Heart left ventricle (tissue), 16 donors: ENCODE measurements around the gene STAMBP. TPM values are rescaled to one million over a fixed set of nuclear protein-coding genes. Genes with fewer than 3 reads are reported as not detected.
A peak's percentile ranks its signal among the peaks of the same experiment; 100 is the strongest.

ENCODE experiments used
- ATAC-seq, 4 donors: fragments of 200-7000 bp; cut with Tn5 transposase; one replicate each; pipeline ENCODE4 v1.9.1; 2020 to 2022; ENCODE audit warnings: moderate library complexity in 4 of 4, mild to moderate bottlenecking in 3 of 4, moderate number of reproducible peaks in 1 of 4
- DNase-seq, 5 donors: peaks; one replicate each; pipeline ENCODE4 v3.0.0-alpha.2; 2020
- H3K27ac ChIP-seq, 12 donors: fragments of 200-600 bp; sonication (generic) in 4 of 12; one replicate each; pipeline versions ENCODE4 v1.5.0 to v1.8.0; 2016 to 2022; ENCODE audit warnings: mild to moderate bottlenecking in 2 of 12
- H3K27me3 ChIP-seq, 9 donors: fragments of 200-600 bp; sonication (generic) in 2 of 9; one replicate each; pipeline versions ENCODE4 v1.5.1 to v1.8.0; 2016 to 2022; ENCODE audit warnings: mild to moderate bottlenecking in 3 of 9
- H3K36me3 ChIP-seq, 9 donors: fragments of 200-600 bp; sonication (generic) in 2 of 9; one replicate each; pipeline versions ENCODE4 v1.5.0 to v1.8.0; 2018 to 2022; ENCODE audit warnings: mild to moderate bottlenecking in 2 of 9
- H3K4me1 ChIP-seq, 12 donors: fragments of 200-600 bp; sonication (generic) in 4 of 12; one replicate each; pipeline versions ENCODE4 v1.5.0 to v1.8.0; 2016 to 2022; ENCODE audit warnings: mild to moderate bottlenecking in 3 of 12
- H3K4me3 ChIP-seq, 12 donors: fragments of 200-600 bp; sonication (generic) in 4 of 12; one replicate each; pipeline versions ENCODE4 v1.5.0 to v1.8.0; 2017 to 2022; ENCODE audit warnings: mild to moderate bottlenecking in 9 of 12, moderate library complexity in 4 of 12
- H3K9me3 ChIP-seq, 12 donors: fragments of 200-600 bp; sonication (generic) in 4 of 12; one replicate each; pipeline versions ENCODE4 v1.5.0 to v1.8.0; 2016 to 2022; ENCODE audit warnings: mild to moderate bottlenecking in 1 of 12
- CTCF ChIP-seq, 12 donors: fragments of 200-600 bp; sonication (generic) in 4 of 12; IDR thresholded peaks; one replicate each; pipeline versions ENCODE4 v1.5.0 to v1.8.0; 2018 to 2022; ENCODE audit warnings: antibody characterized with exemption in 12 of 12, mild to moderate bottlenecking in 5 of 12
- POLR2A ChIP-seq, 2 donors: fragments of 450-650 bp; IDR thresholded peaks; one replicate each; pipeline ENCODE4 v1.6.1; 2017; ENCODE audit warnings: antibody characterized with exemption in 2 of 2, mild to moderate bottlenecking in 2 of 2, moderate library complexity in 2 of 2
- WGBS, 4 donors: extraction: QIAGEN DNeasy Blood & Tissue Kit in 2 of 4; methylation state at CpG; one replicate each; pipeline versions ENCODE4 v1.1.5 to v1.1.7; 2013 to 2018; 5-methylcytosine and 5-hydroxymethylcytosine counted together
- intact Hi-C, 10 donors: fragments of 100-400 bp; cut with DNase I; formaldehyde crosslinking; loops; one replicate each; pipeline versions ENCODE4 v1.11.1 to v1.14.2; 2022
- polyA plus RNA-seq, 2 donors: library from polyadenylated mRNA; stranded (reverse); fragments of 200-250 nt; gene quantifications; one replicate each; pipeline ENCODE4 v1.2.3, GENCODE V29; 2013
- total RNA-seq, 9 donors: library from RNA; depleted of rRNA in 2 of 9; stranded (reverse); fragments of >200 nt in 2 of 9; fragmentation: NEBNext Ultra II Directional in 3 of 9; extraction: Animal tissue kit (Norgen Biotek cat#: 25700) in 3 of 9; gene quantifications; one replicate each; pipeline versions ENCODE4 v1.1.0 to v1.2.4, GENCODE V29; 2016 to 2023
- donor health status: ischemic (EF 13 %, LVEDD 7.1; RV severe dilation, severe dysfunction).
- donor health status: healthy with polysubstance abuse.
- donor health status: DM: no; HTN: yes; CAD: no.
- donor health status: DM: no; HTN: no; CAD: no.
- donor health status: ischemic (EF 25% LVEDD 6.9; RV normal size, moderate dysfunction).
- donor health status: ischemic (EF 25% LVEDD 5.7; RV mildly dilated, moderate dysfunction).
- donor health status: healthy.
- donor health status: DM: yes; HTN: yes; CAD: no.
- donor health status: ischemic (EF 35%, LVEDD 5.7; RV mildly dilated, moderate dysfunction).
- donor health status: nonischemic (EF 11% LVEDD 7.7; RV severe dilation, severe dysfunction).
- donor health status: DM: yes; HTN: yes; CAD: no.
- donor health status: PGD.
- donor health status: ischemic (EF 29% LVEDD 5.4; RV normal size, mild dysfunction).
- donor health status: nonischemic (EF 23%, LVEDD 6.1; RV moderate dilation, normal function).

Gene STAMBP
- total and polyA plus RNA-seq, 11 donors: 13.2 to 38.0 (median 33.0) TPM

GRCh38 chr2:73920577-73921545 is 92.1 kb downstream of the STAMBP start:
- H3K9me3 ChIP-seq: no peaks in the 10 kb centered on the region
- H3K27ac ChIP-seq: peak overlapping the region in 1 of 12 donors; percentile 42
- intact Hi-C loops: loop anchor here in 5 of 10 donors (5.0 to 10.0 kb wide), 3 partner anchors 64 to 224 kb away; partner anchors contain the start of genes BOLA3 (in 4 of the 5) and TET3 (in 2 of the 5)
- no peak for DNase-seq
- WGBS, 4 donors: 46 to 50% (median 48%) methylated on average over 12 of the region's 12 CpGs
- ATAC-seq: peak in 2 of 4 donors; percentile 33 to 53
- H3K4me1 ChIP-seq: peaks cover 0 to 2% (median 0%) of the 10 kb centered on the region in 12 donors
- TF ChIP-seq POLR2A (IDR thresholded peaks at IDR 0.05): no peak
- TF ChIP-seq CTCF (IDR thresholded peaks at IDR 0.05): peak in 4 of 12 donors; percentile 7 to 27 (median 8)
- no peak overlapping the region for H3K4me3 ChIP-seq
- H3K27me3 ChIP-seq: peaks cover 0 to 16% (median 0%) of the 10 kb centered on the region in 9 donors
- no peaks in the 10 kb centered on the region for H3K36me3 ChIP-seq

- TF ChIP-seq CTCF (IDR thresholded peaks at IDR 0.05) (no peak), POLR2A (IDR thresholded peaks at IDR 0.05) (no peak)
- DNase-seq (no peak), ATAC-seq (no peak)
- H3K27ac ChIP-seq: peak overlapping the region in 1 of 12 donors; percentile 42
- H3K36me3 ChIP-seq: no peaks in the 10 kb centered on the region
- H3K4me3 ChIP-seq: no peak overlapping the region
- peaks cover 0 to 7% (median 0%) of the 10 kb centered on the region in 12 donors for H3K4me1 ChIP-seq
- peaks cover 0 to 16% (median 0%) of the 10 kb centered on the region in 9 donors for H3K27me3 ChIP-seq
- WGBS, 4 donors: 82 to 93% (median 86%) methylated on average over 9 of the region's 9 CpGs
- H3K9me3 ChIP-seq: no peaks in the 10 kb centered on the region
- intact Hi-C loops: loop anchor here in 5 of 10 donors (5.0 to 10.0 kb wide), 3 partner anchors 63 to 223 kb away; partner anchors contain the start of genes BOLA3 (in 4 of the 5) and TET3 (in 2 of the 5)
These were observed 92.8 kb downstream of the STAMBP start for GRCh38 chr2:73921581-73921980.

DNA sequence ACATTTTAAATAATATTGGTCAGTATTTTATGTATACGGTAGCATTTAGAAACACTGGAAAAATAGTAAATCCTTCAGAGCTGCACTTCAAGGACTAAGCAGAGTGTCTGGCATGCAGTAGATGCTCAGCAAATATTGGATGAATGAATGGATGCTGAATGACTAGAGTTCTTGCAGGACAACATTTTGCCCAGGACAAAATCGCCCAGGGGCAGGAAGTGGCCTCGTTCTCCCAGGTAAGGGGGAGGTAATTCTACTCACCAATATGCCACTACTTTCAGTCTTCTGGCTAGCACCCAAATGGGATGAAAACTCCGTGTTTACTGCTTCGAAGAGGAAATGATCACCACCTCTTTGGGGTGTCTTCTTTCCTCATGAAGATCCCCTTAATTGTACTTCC is 93.9 kb downstream of the STAMBP start:
- peaks cover 0 to 11% (median 4%) of the 10 kb centered on the region in 12 donors for H3K4me1 ChIP-seq
- 48 to 61% (median 50%) methylated on average over 5 of the region's 5 CpGs for WGBS, 4 donors

More for the DNA sequence above, 93.9 kb downstream of the STAMBP start:
- no peak for DNase-seq
- peaks cover 0 to 16% (median 0%) of the 10 kb centered on the region in 9 donors for H3K27me3 ChIP-seq
- TF ChIP-seq CTCF (IDR thresholded peaks at IDR 0.05): no peak
- no peak for TF ChIP-seq POLR2A (IDR thresholded peaks at IDR 0.05)
- no peaks in the 10 kb centered on the region for H3K9me3 ChIP-seq
- intact Hi-C loops: loop anchor here in 5 of 10 donors (5.0 to 10.0 kb wide), 3 partner anchors 62 to 222 kb away; partner anchors contain the start of genes BOLA3 (in 4 of the 5) and TET3 (in 2 of the 5)
- no peak overlapping the region for H3K27ac ChIP-seq
- H3K36me3 ChIP-seq: no peaks in the 10 kb centered on the region
- H3K4me3 ChIP-seq: no peak overlapping the region
- ATAC-seq: no peak

Other genes with a start within 250 kb of the STAMBP start
- gene NAT8, start 186.5 kb upstream of the STAMBP start, total RNA-seq: not detected
- gene NAT8, start 186.5 kb upstream of the STAMBP start, polyA plus RNA-seq: not detected
- 10 to 100 TPM; 16.1 to 39.8 (median 28.6) TPM for gene TPRKB, start 91.6 kb upstream of the STAMBP start, total RNA-seq
- gene TPRKB, start 91.6 kb upstream of the STAMBP start, polyA plus RNA-seq: 10 to 100 TPM; 71.6 to 87.6 TPM
- gene DUSP11, start 48.9 kb upstream of the STAMBP start, total RNA-seq: 10 to 100 TPM in 6 of 9 donors, 1 to 10 TPM in 3; 6.7 to 13.8 (median 11.0) TPM
- gene DUSP11, start 48.9 kb upstream of the STAMBP start, polyA plus RNA-seq: 10 to 100 TPM in 1 of 2 donors, 1 to 10 TPM in 1; 8.7 to 10.5 TPM
- not detected for gene C2orf78, start 44.8 kb upstream of the STAMBP start, total RNA-seq
- not detected for gene C2orf78, start 44.8 kb upstream of the STAMBP start, polyA plus RNA-seq
- gene ACTG2, start 64.0 kb downstream of the STAMBP start, total RNA-seq: 10 to 100 TPM in 1 of 9 donors, 1 to 10 TPM in 8; 1.3 to 10.5 (median 3.1) TPM
- 1 to 10 TPM; 4.2 to 4.4 TPM for gene ACTG2, start 64.0 kb downstream of the STAMBP start, polyA plus RNA-seq
- gene DGUOK, start 97.9 kb downstream of the STAMBP start, total RNA-seq: 10 to 100 TPM; 22.6 to 32.1 (median 24.3) TPM
- 10 to 100 TPM; 34.9 to 49.2 TPM for gene DGUOK, start 97.9 kb downstream of the STAMBP start, polyA plus RNA-seq
- gene TET3, start 155.9 kb downstream of the STAMBP start, total RNA-seq: 10 to 100 TPM in 1 of 9 donors, 1 to 10 TPM in 8; 1.8 to 12.6 (median 2.5) TPM
- 1 to 10 TPM; 1.2 to 4.2 TPM for gene TET3, start 155.9 kb downstream of the STAMBP start, polyA plus RNA-seq